ENCODE results near the gene MAGI3.

MAGI3 gene

DNA sequence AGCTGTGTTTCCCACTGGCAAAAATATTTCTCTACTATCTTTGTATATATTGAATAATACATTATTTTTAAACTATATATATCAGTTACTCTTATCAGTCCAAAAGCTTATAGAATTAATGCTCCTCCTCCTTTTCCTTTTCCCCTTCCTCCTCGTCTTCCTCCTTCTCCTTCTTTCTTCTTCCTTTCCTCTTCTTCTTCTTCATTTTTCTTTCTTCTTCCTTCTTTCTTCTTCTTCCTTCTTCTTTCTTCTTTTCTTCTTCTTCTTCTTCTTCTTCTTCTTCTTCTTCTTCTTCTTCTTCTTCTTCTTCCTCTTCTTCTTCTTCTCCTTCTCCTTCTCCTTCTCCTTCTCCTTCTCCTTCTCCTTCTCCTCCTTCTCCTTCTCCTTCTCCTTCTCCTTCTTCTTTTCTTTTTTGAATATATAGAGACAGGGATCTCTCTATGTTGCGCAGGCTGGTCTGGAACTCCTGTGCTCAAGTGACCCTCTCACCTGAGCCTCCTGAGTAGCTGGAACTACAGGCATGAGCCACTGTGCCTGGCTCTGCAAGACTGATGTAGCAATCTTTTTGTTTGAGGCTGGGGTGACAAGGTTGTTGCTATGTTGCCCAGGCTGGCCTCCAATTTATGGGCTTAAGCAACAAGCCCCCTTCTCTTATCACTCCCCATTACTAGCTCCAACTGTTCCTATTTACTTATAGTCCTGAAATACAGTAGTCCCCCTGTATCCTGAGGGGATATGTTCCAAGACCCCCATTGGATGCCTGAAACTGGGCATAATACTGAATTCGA, 47.4 kb downstream of the MAGI3 start:
- Histone ChIP-seq H3K36me3 (ENCODE audit: insufficient read depth, low read length) (no peaks in the 10 kb centered on the region), H2AFZ (ENCODE audit: low read length) (no peak overlapping the region), H3K9me2 (ENCODE audit: low read depth, low read length) (no peaks in the 10 kb centered on the region), H4K20me1 (ENCODE audit: insufficient read depth, low read length) (no peaks in the 10 kb centered on the region), H3F3A (ENCODE audit: insufficient read depth, low read length) (no peaks in the 10 kb centered on the region), H3K79me2 (ENCODE audit: insufficient read depth, low read length) (no peaks in the 10 kb centered on the region), H3K4me2 (ENCODE audit: low read length) (no peak overlapping the region), H3K27me3 (ENCODE audit: insufficient read depth, low read length) (no peaks in the 10 kb centered on the region), H3K27ac (ENCODE audit: low read depth, low read length, poor library complexity, severe bottlenecking) (no peak overlapping the region), H3K9me3 (ENCODE audit: low read length) (no peaks in the 10 kb centered on the region), H3K4me1 (ENCODE audit: insufficient read depth, low read length, severe bottlenecking) (no peaks in the 10 kb centered on the region), H3K9ac (ENCODE audit: low read length) (no peak overlapping the region), H3K4me3 (ENCODE audit: low read depth, low read length, poor library complexity, severe bottlenecking) (no peak overlapping the region)
- TF ChIP-seq EZH2 (IDR thresholded peaks at IDR 0.05; ENCODE audit: borderline replicate concordance, low read length) = no peak
- TF ChIP-seq, protein P1, sequence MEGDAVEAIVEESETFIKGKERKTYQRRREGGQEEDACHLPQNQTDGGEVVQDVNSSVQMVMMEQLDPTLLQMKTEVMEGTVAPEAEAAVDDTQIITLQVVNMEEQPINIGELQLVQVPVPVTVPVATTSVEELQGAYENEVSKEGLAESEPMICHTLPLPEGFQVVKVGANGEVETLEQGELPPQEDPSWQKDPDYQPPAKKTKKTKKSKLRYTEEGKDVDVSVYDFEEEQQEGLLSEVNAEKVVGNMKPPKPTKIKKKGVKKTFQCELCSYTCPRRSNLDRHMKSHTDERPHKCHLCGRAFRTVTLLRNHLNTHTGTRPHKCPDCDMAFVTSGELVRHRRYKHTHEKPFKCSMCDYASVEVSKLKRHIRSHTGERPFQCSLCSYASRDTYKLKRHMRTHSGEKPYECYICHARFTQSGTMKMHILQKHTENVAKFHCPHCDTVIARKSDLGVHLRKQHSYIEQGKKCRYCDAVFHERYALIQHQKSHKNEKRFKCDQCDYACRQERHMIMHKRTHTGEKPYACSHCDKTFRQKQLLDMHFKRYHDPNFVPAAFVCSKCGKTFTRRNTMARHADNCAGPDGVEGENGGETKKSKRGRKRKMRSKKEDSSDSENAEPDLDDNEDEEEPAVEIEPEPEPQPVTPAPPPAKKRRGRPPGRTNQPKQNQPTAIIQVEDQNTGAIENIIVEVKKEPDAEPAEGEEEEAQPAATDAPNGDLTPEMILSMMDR (IDR thresholded peaks at IDR 0.05; ENCODE audit: low read length) = no peak

DNA sequence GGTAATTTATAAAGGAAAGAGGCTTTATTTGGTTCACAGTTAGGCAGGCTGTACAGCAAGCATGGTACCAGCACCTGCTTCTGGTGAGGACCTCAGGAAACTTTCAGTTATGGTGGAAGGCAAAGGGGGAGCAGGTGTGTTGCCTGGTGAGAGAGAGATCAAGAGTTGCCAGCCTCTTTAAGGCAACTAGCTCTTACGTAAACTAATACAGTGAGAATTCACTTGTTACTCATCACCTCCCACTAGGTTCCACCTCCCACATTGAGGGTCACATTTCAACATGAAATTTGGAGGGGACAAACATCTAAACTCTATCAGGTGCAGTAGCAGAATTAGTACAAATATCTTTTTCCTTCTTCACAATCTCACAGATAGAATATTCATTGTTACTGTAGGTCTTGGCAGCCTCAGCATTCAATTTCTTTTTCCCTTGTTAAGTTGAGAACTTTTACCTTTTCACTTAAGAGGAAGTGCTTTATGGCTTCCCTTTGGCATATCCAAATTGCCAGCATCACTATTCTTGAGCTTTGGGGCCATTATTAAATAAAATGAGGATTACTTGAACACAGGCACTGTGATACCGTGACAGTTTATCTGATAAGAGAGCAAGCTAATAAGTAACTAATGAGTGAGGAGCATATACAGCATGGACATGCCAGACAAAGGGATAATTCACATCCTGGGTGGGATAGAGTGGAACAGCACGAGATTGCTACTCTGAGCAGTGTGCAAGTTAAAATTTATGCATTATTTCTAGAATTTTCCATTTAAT, 48.4 kb downstream of the MAGI3 start:
- H3K27ac ChIP-seq (ENCODE audit: low read depth, low read length, poor library complexity, severe bottlenecking) = no peak overlapping the region
- TF ChIP-seq, protein P1 (IDR thresholded peaks at IDR 0.05; ENCODE audit: low read length) = no peak
- no peak for TF ChIP-seq EZH2 (IDR thresholded peaks at IDR 0.05; ENCODE audit: borderline replicate concordance, low read length)
- H3K4me3 ChIP-seq (ENCODE audit: low read depth, low read length, poor library complexity, severe bottlenecking) = no peak overlapping the region
- no peaks in the 10 kb centered on the region for H3K9me2 ChIP-seq (ENCODE audit: low read depth, low read length)
- H3F3A ChIP-seq (ENCODE audit: insufficient read depth, low read length) = no peaks in the 10 kb centered on the region
- no peaks in the 10 kb centered on the region for H3K79me2 ChIP-seq (ENCODE audit: insufficient read depth, low read length)
- H4K20me1 ChIP-seq (ENCODE audit: insufficient read depth, low read length) = no peaks in the 10 kb centered on the region
- no peak overlapping the region for H3K9ac ChIP-seq (ENCODE audit: low read length)
- H3K4me2 ChIP-seq (ENCODE audit: low read length) = no peak overlapping the region
- H2AFZ ChIP-seq (ENCODE audit: low read length) = no peak overlapping the region
- no peaks in the 10 kb centered on the region for H3K36me3 ChIP-seq (ENCODE audit: insufficient read depth, low read length)
- no peaks in the 10 kb centered on the region for H3K4me1 ChIP-seq (ENCODE audit: insufficient read depth, low read length, severe bottlenecking)
- no peaks in the 10 kb centered on the region for H3K27me3 ChIP-seq (ENCODE audit: insufficient read depth, low read length)
- no peaks in the 10 kb centered on the region for H3K9me3 ChIP-seq (ENCODE audit: low read length)

DNA sequence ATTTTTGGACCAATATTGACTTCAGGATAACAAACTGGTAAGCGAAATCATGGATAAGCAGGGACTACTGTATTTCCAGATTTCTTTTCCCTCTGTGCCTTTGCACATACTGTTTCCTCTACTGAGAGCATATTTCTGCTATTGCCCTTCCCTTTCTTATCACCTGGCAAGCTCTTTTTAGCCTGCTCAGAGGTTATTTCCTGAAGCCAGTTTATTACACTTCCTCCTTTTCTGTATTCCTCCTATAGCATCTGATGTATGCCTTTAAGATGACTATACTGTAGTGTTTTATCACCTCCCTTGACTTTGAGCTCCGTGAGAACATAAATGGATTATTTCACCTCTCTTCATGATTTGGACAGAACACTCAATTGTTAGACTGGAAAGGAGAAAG, 49.0 kb downstream of the MAGI3 start:
- Histone ChIP-seq H3K4me1 (ENCODE audit: insufficient read depth, low read length, severe bottlenecking) (no peaks in the 10 kb centered on the region), H3K27ac (ENCODE audit: low read depth, low read length, poor library complexity, severe bottlenecking) (no peak overlapping the region), H3K9me3 (ENCODE audit: low read length) (0 out of 2 replicates have a peak, but pooled peaks cover under 1% of the 10 kb centered on the region), H3K36me3 (ENCODE audit: insufficient read depth, low read length) (no peaks in the 10 kb centered on the region), H3K9me2 (ENCODE audit: low read depth, low read length) (no peaks in the 10 kb centered on the region), H3F3A (ENCODE audit: insufficient read depth, low read length) (no peaks in the 10 kb centered on the region), H3K27me3 (ENCODE audit: insufficient read depth, low read length) (no peaks in the 10 kb centered on the region), H3K4me3 (ENCODE audit: low read depth, low read length, poor library complexity, severe bottlenecking) (no peak overlapping the region), H3K4me2 (ENCODE audit: low read length) (no peak overlapping the region), H3K79me2 (ENCODE audit: insufficient read depth, low read length) (no peaks in the 10 kb centered on the region), H3K9ac (ENCODE audit: low read length) (no peak overlapping the region), H4K20me1 (ENCODE audit: insufficient read depth, low read length) (no peaks in the 10 kb centered on the region), H2AFZ (ENCODE audit: low read length) (no peak overlapping the region)
- TF ChIP-seq, protein P1 (IDR thresholded peaks at IDR 0.05; ENCODE audit: low read length) = no peak
- no peak for TF ChIP-seq EZH2 (IDR thresholded peaks at IDR 0.05; ENCODE audit: borderline replicate concordance, low read length)

All from OCI-LY1 (cell line).